WTC11 (cell line): ENCODE data around the gene LILRA6.

ENCODE experiments used
- CTCF ChIP-seq: fragments of 200-600 bp; IDR thresholded peaks from 2 replicates; pipeline ENCODE4 v1.8.0; 2022; ENCODE audit warnings: antibody characterized with exemption
- E2F5 ChIP-seq: sonication (generic); formaldehyde crosslinking; IDR thresholded peaks from 2 replicates; pipeline ENCODE4 v1.8.1; 2022; ENCODE audit warnings: mild to moderate bottlenecking, moderate library complexity, missing genetic modification reagents
- FOXP4 ChIP-seq: sonication (generic); formaldehyde crosslinking; IDR thresholded peaks from 2 replicates; pipeline ENCODE4 v1.8.0; 2022; ENCODE audit warnings: mild to moderate bottlenecking, missing genetic modification reagents
- GRHL2 ChIP-seq: fragments of 250-450 bp; sonication (Bioruptor Pico); IDR thresholded peaks from 2 replicates; pipeline ENCODE4 v1.8.0; 2022; ENCODE audit warnings: mild to moderate bottlenecking, moderate library complexity; ENCODE audit not compliant: insufficient replicate concordance, severe bottlenecking
- IRF2 ChIP-seq: sonication (generic); formaldehyde crosslinking; IDR thresholded peaks from 2 replicates; pipeline ENCODE4 v1.8.0; 2022; ENCODE audit warnings: low read depth, missing genetic modification reagents, borderline replicate concordance
- MAX ChIP-seq: sonication (generic); formaldehyde crosslinking; IDR thresholded peaks from 2 replicates; pipeline ENCODE4 v1.8.0; 2022; ENCODE audit warnings: mild to moderate bottlenecking, missing genetic modification reagents
- NFYB ChIP-seq: sonication (generic); formaldehyde crosslinking; conservative IDR thresholded peaks from 2 replicates; pipeline ENCODE4 v1.8.0; 2022; ENCODE audit warnings: low read depth, missing genetic modification reagents
- ZMAT4 ChIP-seq: fragments of 250-450 bp; sonication (Bioruptor Pico); IDR thresholded peaks from 2 replicates; pipeline ENCODE4 v1.9.0; 2021; ENCODE audit warnings: mild to moderate bottlenecking
- ZNF232 ChIP-seq: sonication (generic); formaldehyde crosslinking; IDR thresholded peaks from 2 replicates; pipeline ENCODE4 v1.8.0; 2022; ENCODE audit warnings: mild to moderate bottlenecking, missing genetic modification reagents
- ZNF317 ChIP-seq: sonication (generic); formaldehyde crosslinking; IDR thresholded peaks from 2 replicates; pipeline ENCODE4 v1.8.1; 2023; ENCODE audit warnings: low read depth, mild to moderate bottlenecking, moderate library complexity, missing genetic modification reagents, borderline replicate concordance

GRCh38 chr19:54207983-54208783 lies 34.4 kb downstream of the LILRA6 start:
- no peak for TF ChIP-seq CTCF
- TF ChIP-seq MAX, result no peak
- no peak for TF ChIP-seq ZMAT4 (CRISPR knock-in tag)
- no peak for TF ChIP-seq FOXP4 (CRISPR knock-in tag)
- TF ChIP-seq IRF2, result no peak
- TF ChIP-seq NFYB (CRISPR knock-in tag), result no peak
- TF ChIP-seq E2F5 (CRISPR knock-in tag), result no peak
- TF ChIP-seq GRHL2 (CRISPR knock-in tag), result no peak
- TF ChIP-seq ZNF232, result no peak
- no peak for TF ChIP-seq ZNF317 (CRISPR knock-in tag)
